HL-60 (cell line): ENCODE results near the gene KAT8.

Source experiments
- DNase-seq, 2 experiments: peaks; one replicate each; pipeline ENCODE4 v3.0.0-alpha.2; 2010 to 2020; ENCODE audit warnings: low read depth in 1 of 2, low spot score in 1 of 2
- H3K27ac ChIP-seq: fragments of 250-450 bp; sonication (Bioruptor Pico); replicated peaks from 2 replicates; pipeline ENCODE4 v1.5.1; 2020; ENCODE audit warnings: mild to moderate bottlenecking, moderate library complexity
- H3K27me3 ChIP-seq: fragments of 250-450 bp; sonication (Bioruptor Pico); 2 replicates; pipeline ENCODE4 v1.5.1; 2021; ENCODE audit warnings: mild to moderate bottlenecking, moderate library complexity; ENCODE audit not compliant: insufficient read depth, poor library complexity, severe bottlenecking
- H3K4me3 ChIP-seq: replicated peaks from 2 replicates; pipeline ENCODE4 v1.5.1; 2011; ENCODE audit warnings: mild to moderate bottlenecking, control low read depth, low read length; ENCODE audit not compliant: insufficient read depth
- GABPA ChIP-seq: IDR thresholded peaks from 2 replicates; pipeline ENCODE4 v1.6.1; 2012; ENCODE audit warnings: low read depth
- POLR2AphosphoS5 ChIP-seq: IDR thresholded peaks from 2 replicates; pipeline ENCODE4 v1.6.1; 2012; ENCODE audit warnings: low read depth
- SPI1 ChIP-seq: IDR thresholded peaks from 2 replicates; pipeline ENCODE4 v1.6.1; 2012; ENCODE audit warnings: low read depth, mild to moderate bottlenecking, borderline replicate concordance
- TF ChIP-seq, protein P1 (sequence below): IDR thresholded peaks from one replicate; pipeline ENCODE4 v1.5.1; 2011; ENCODE audit warnings: low read length, control low read depth, inconsistent platforms; ENCODE audit not compliant: insufficient read depth
- TF ChIP-seq, protein P2 (sequence below): IDR thresholded peaks from 2 replicates; pipeline ENCODE4 v1.6.1; 2012; ENCODE audit warnings: low read depth; ENCODE audit not compliant: insufficient replicate concordance

The KAT8 gene

DNA sequence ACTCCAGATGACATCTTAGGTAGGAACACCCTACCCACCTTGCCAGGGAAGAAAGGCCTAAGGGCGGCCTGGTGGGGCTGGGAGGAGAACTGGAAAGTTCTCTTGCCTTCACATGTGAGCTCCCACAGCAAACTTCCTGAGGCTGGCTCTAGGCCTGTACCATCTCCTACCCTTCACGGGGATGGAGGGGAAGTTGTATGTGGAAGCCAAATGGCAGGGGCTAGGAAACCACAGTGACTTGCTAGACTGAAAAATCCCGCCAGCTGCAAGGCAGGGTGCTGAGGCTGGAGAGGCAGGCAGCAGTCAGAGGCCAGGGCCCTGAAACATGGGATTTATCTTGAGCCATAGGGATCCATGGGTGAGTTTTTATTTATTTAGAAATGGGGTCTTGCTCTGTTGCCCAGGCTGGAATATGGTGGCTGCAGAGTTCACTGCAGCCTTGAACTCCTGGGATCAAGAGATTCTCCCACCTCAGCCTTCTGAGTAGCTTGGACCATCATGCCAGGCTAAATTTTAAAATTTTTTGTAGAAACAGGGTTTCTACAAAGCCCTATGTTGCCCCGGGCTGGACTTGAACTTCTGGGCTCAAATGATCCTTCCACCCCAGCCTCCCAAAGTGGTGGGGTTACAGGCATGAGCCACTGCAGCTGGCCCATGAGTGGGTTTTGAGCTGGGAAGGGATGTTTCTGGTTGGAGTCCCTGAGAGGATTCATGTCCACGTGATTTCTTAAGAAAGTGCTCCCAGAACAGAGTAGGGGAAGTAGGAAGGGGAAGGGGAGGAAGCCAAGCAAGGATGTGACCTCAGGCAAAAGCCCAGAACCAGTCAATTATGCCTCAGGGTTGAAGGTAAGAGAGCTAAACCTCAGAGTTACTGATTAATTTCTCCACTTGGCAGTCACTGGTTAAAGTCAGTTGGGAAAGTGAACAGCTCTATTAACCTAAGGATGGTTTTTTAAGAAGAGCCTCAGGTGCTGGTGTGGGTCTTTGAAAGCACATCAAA, 4.0 kb upstream of the KAT8 start:
- DNase-seq: peak; percentile 82 to 89
- TF ChIP-seq POLR2AphosphoS5: peak; percentile 78
- TF ChIP-seq SPI1: peak; percentile 74; the same call in 1 of the 2 replicates
- TF ChIP-seq, protein P1, sequence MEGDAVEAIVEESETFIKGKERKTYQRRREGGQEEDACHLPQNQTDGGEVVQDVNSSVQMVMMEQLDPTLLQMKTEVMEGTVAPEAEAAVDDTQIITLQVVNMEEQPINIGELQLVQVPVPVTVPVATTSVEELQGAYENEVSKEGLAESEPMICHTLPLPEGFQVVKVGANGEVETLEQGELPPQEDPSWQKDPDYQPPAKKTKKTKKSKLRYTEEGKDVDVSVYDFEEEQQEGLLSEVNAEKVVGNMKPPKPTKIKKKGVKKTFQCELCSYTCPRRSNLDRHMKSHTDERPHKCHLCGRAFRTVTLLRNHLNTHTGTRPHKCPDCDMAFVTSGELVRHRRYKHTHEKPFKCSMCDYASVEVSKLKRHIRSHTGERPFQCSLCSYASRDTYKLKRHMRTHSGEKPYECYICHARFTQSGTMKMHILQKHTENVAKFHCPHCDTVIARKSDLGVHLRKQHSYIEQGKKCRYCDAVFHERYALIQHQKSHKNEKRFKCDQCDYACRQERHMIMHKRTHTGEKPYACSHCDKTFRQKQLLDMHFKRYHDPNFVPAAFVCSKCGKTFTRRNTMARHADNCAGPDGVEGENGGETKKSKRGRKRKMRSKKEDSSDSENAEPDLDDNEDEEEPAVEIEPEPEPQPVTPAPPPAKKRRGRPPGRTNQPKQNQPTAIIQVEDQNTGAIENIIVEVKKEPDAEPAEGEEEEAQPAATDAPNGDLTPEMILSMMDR: no peak
- Histone ChIP-seq H3K27me3 (no peaks in the 10 kb centered on the region), H3K4me3 (no peak overlapping the region), H3K27ac (peak overlapping the region; percentile 68)

GRCh38 chr16:31114468-31114867, 3.0 kb upstream of the KAT8 start:
- Histone ChIP-seq H3K27ac (peak overlapping the region; percentile 68), H3K4me3 (no peak overlapping the region), H3K27me3 (no peaks in the 10 kb centered on the region)
- TF ChIP-seq GABPA (no peak), POLR2AphosphoS5 (no peak), SPI1 (no peak)
- TF ChIP-seq, protein P1: no peak
- TF ChIP-seq, protein P2, sequence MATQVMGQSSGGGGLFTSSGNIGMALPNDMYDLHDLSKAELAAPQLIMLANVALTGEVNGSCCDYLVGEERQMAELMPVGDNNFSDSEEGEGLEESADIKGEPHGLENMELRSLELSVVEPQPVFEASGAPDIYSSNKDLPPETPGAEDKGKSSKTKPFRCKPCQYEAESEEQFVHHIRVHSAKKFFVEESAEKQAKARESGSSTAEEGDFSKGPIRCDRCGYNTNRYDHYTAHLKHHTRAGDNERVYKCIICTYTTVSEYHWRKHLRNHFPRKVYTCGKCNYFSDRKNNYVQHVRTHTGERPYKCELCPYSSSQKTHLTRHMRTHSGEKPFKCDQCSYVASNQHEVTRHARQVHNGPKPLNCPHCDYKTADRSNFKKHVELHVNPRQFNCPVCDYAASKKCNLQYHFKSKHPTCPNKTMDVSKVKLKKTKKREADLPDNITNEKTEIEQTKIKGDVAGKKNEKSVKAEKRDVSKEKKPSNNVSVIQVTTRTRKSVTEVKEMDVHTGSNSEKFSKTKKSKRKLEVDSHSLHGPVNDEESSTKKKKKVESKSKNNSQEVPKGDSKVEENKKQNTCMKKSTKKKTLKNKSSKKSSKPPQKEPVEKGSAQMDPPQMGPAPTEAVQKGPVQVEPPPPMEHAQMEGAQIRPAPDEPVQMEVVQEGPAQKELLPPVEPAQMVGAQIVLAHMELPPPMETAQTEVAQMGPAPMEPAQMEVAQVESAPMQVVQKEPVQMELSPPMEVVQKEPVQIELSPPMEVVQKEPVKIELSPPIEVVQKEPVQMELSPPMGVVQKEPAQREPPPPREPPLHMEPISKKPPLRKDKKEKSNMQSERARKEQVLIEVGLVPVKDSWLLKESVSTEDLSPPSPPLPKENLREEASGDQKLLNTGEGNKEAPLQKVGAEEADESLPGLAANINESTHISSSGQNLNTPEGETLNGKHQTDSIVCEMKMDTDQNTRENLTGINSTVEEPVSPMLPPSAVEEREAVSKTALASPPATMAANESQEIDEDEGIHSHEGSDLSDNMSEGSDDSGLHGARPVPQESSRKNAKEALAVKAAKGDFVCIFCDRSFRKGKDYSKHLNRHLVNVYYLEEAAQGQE: no peak
- no peak for DNase-seq

DNA sequence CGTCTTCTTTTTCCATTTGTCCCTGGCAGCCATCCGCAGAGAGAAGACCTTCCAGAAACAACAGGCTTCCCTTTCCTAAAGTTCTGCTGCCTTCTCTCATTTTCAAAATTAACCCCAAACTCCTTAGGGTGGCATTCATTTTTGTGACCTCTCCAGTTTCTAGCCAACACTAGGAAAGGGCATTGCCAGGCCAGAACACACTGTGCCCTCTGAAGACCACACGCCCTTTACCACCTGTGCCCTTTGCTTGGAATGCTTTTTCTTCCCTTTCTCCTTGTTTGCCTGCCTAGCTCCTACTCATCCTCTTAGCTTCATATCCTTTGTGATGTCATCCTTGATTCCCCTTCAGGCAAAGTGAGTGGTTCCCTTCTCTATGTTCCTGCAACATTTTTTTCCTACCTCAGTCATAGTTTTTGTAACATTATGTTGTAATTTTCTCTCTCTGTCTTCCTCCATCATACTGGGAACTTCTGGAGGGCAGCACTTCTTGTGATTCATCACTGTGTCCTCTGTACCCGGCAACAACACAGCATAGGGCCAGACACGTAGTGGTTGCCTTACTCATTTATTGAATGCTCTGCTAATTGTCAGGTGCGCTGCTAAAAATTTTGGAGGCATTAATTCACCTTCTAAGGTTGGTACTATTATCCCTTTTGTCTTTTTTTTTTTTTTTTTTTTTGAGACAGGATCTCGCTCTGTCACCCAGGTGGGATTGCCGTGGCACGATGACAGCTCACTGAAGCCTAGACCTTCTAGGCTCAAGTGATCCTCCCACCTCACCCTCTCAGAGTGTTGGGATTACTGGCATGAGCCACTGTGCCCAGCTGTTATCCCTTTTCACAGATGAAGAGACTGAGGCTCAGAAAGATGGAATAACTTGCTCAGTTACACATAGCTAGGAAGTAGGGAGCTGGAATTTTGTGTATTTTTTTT, 1.0 kb downstream of the KAT8 start:
- peak overlapping the region; percentile 54 for H3K4me3 ChIP-seq
- DNase-seq: peak; percentile 46 to 87
- no peaks in the 10 kb centered on the region for H3K27me3 ChIP-seq
- peak overlapping the region; percentile 82 for H3K27ac ChIP-seq
- TF ChIP-seq SPI1: no peak
- TF ChIP-seq, protein P2: no peak

- Histone ChIP-seq H3K27me3 (no peaks in the 10 kb centered on the region), H3K4me3 (no peak overlapping the region), H3K27ac (no peak overlapping the region)
- no peak for DNase-seq
- TF ChIP-seq, protein P2: no peak
- TF ChIP-seq, protein P1: no peak
- TF ChIP-seq GABPA (no peak), POLR2AphosphoS5 (no peak), SPI1 (no peak)
Measured at GRCh38 chr16:31120129-31120528, 2.7 kb downstream of the KAT8 start.
